Activated CD4-positive, alpha-beta T cell treated with anti-CD3 and anti-CD28 coated beads, Interleukin-2, amount 10 ng/mL, durations not matched to agents 7 days and 5 days (primary cell): ENCODE measurements around the gene TTBK1. TPM values are rescaled to one million over a fixed set of nuclear protein-coding genes. Genes with fewer than 3 reads are reported as not detected.

ENCODE experiments used
- CTCF ChIA-PET: fragments of 350-600 bp; sonication (Branson Sonifier 250); formaldehyde crosslinking; loops from one replicate; lab custom pipeline; 2021; ENCODE audit warnings: antibody characterized with exemption; lab: Charles Lee
- POLR2A ChIA-PET: fragments of 350-600 bp; sonication (Branson Sonifier 250); formaldehyde crosslinking; loops from one replicate; lab custom pipeline; 2021; ENCODE audit warnings: antibody characterized with exemption; lab: Charles Lee
- DNase-seq: peaks from one replicate; pipeline ENCODE4 v3.0.0-alpha.2; 2020
- H3K27ac Mint-ChIP-seq: one replicate; pipeline ENCODE4 v1.8.0; 2021; ENCODE audit warnings: mild to moderate bottlenecking, moderate library complexity, mixed read lengths
- H3K27me3 Mint-ChIP-seq: one replicate; pipeline ENCODE4 v1.8.0; 2021; ENCODE audit warnings: mixed read lengths
- H3K36me3 Mint-ChIP-seq: one replicate; pipeline ENCODE4 v1.8.0; 2021; ENCODE audit warnings: low read depth, mixed read lengths
- H3K4me1 Mint-ChIP-seq: one replicate; pipeline ENCODE4 v1.8.0; 2021; ENCODE audit warnings: mixed read lengths
- H3K4me3 Mint-ChIP-seq: one replicate; pipeline ENCODE4 v1.8.0; 2021; ENCODE audit warnings: mild to moderate bottlenecking, moderate library complexity, mixed read lengths
- H3K9me3 Mint-ChIP-seq: one replicate; pipeline ENCODE4 v1.8.0; 2021; ENCODE audit warnings: mixed read lengths
- total RNA-seq, 2 experiments: library from RNA; stranded (reverse); gene quantifications; one replicate each; pipeline ENCODE4 v1.2.3, GENCODE V29; 2021

TTBK1 gene
- total RNA-seq, 2 experiments from 2014 or later = 0.07 to 0.12 TPM

GRCh38 chr6:43290339-43290904, 47.1 kb downstream of the TTBK1 start:
- Mint-ChIP-seq H3K9me3 (no peaks in the 10 kb centered on the region), H3K4me3 (no peak overlapping the region), H3K4me1 (peaks cover 1% of the 10 kb centered on the region), H3K27me3 (peaks cover 20% of the 10 kb centered on the region), H3K27ac (no peak overlapping the region), H3K36me3 (no peaks in the 10 kb centered on the region)
- POLR2A ChIA-PET = no interaction called here
- CTCF ChIA-PET = interaction anchor here (0.6 kb wide), 1 partner anchor 9 kb away, joined by 3 read pairs; no protein-coding TSS in a partner anchor
- DNase-seq = no peak

- Mint-ChIP-seq H3K27ac (no peak overlapping the region), H3K9me3 (no peaks in the 10 kb centered on the region), H3K4me1 (no peaks in the 10 kb centered on the region), H3K36me3 (no peaks in the 10 kb centered on the region), H3K27me3 (peaks cover 15% of the 10 kb centered on the region), H3K4me3 (no peak overlapping the region)
- no peak for DNase-seq
- ChIA-PET POLR2A (no interaction called here), CTCF (interaction anchor here (0.6 to 1.7 kb wide), 2 partner anchors 9 to 425 kb away, joined by 3 to 4 read pairs; no protein-coding TSS in a partner anchor)
These were observed 47.6 kb downstream of the TTBK1 start for GRCh38 chr6:43290905-43291355.

- POLR2A ChIA-PET = no interaction called here
- CTCF ChIA-PET = interaction anchor here (0.6 to 1.7 kb wide), 2 partner anchors 9 to 725 kb away, joined by 4 read pairs; no protein-coding TSS in a partner anchor
- no peaks in the 10 kb centered on the region for H3K9me3 Mint-ChIP-seq
These were observed 48.4 kb downstream of the TTBK1 start for GRCh38 chr6:43291708-43292107.

GRCh38 chr6:43292341-43292740, 49.1 kb downstream of the TTBK1 start:
- Mint-ChIP-seq H3K27ac (no peak overlapping the region), H3K4me1 (no peaks in the 10 kb centered on the region), H3K36me3 (no peaks in the 10 kb centered on the region), H3K9me3 (no peaks in the 10 kb centered on the region), H3K4me3 (no peak overlapping the region), H3K27me3 (peaks cover 8% of the 10 kb centered on the region)
- CTCF ChIA-PET = interaction anchor here (0.6 to 1.7 kb wide), 3 partner anchors 10 to 726 kb away, joined by 3 to 4 read pairs (median 4); no protein-coding TSS in a partner anchor
- DNase-seq = no peak
- POLR2A ChIA-PET = interaction anchor here (0.6 kb wide), 1 partner anchor 215 kb away, joined by 3 read pairs; no protein-coding TSS in a partner anchor

More at GRCh38 chr6:43291708-43292107, 48.4 kb downstream of the TTBK1 start:
- Mint-ChIP-seq H3K27me3 (peaks cover 9% of the 10 kb centered on the region), H3K27ac (no peak overlapping the region), H3K4me1 (no peaks in the 10 kb centered on the region), H3K36me3 (no peaks in the 10 kb centered on the region), H3K4me3 (no peak overlapping the region)
- DNase-seq = no peak

GRCh38 chr6:43292763-43293318, 49.6 kb downstream of the TTBK1 start:
- H3K4me1 Mint-ChIP-seq = no peaks in the 10 kb centered on the region
- no peak for DNase-seq
- H3K4me3 Mint-ChIP-seq = no peak overlapping the region
- no peak overlapping the region for H3K27ac Mint-ChIP-seq
- POLR2A ChIA-PET = interaction anchor here (0.6 kb wide), 1 partner anchor 215 kb away, joined by 3 read pairs; no protein-coding TSS in a partner anchor
- peaks cover 8% of the 10 kb centered on the region for H3K27me3 Mint-ChIP-seq
- no peaks in the 10 kb centered on the region for H3K36me3 Mint-ChIP-seq
- H3K9me3 Mint-ChIP-seq = no peaks in the 10 kb centered on the region
- CTCF ChIA-PET = interaction anchor here (0.7 to 1.7 kb wide), 2 partner anchors 11 to 205 kb away, joined by 3 to 4 read pairs; no protein-coding TSS in a partner anchor

GRCh38 chr6:43293698-43294097, 50.4 kb downstream of the TTBK1 start:
- no peaks in the 10 kb centered on the region for H3K36me3 Mint-ChIP-seq
- H3K4me1 Mint-ChIP-seq = no peaks in the 10 kb centered on the region
- DNase-seq = no peak
- no peak overlapping the region for H3K27ac Mint-ChIP-seq
- no peaks in the 10 kb centered on the region for H3K9me3 Mint-ChIP-seq
- H3K27me3 Mint-ChIP-seq = peaks cover 7% of the 10 kb centered on the region
- ChIA-PET POLR2A (no interaction called here), CTCF (no interaction called here)
- no peak overlapping the region for H3K4me3 Mint-ChIP-seq

- H3K27me3 Mint-ChIP-seq = peaks cover 10% of the 10 kb centered on the region
- ChIA-PET POLR2A (no interaction called here), CTCF (no interaction called here)
- no peak for DNase-seq
- H3K4me3 Mint-ChIP-seq = no peak overlapping the region
- no peaks in the 10 kb centered on the region for H3K4me1 Mint-ChIP-seq
- no peaks in the 10 kb centered on the region for H3K9me3 Mint-ChIP-seq
- no peak overlapping the region for H3K27ac Mint-ChIP-seq
- no peaks in the 10 kb centered on the region for H3K36me3 Mint-ChIP-seq
These were observed 51.3 kb downstream of the TTBK1 start for GRCh38 chr6:43294536-43294935.

GRCh38 chr6:43295456-43295855, 52.2 kb downstream of the TTBK1 start:
- POLR2A ChIA-PET = no interaction called here
- Mint-ChIP-seq H3K4me3 (no peak overlapping the region), H3K4me1 (no peaks in the 10 kb centered on the region), H3K27me3 (peaks cover 9% of the 10 kb centered on the region), H3K36me3 (no peaks in the 10 kb centered on the region), H3K9me3 (no peaks in the 10 kb centered on the region), H3K27ac (no peak overlapping the region)
- CTCF ChIA-PET = interaction anchor here (0.6 to 2.3 kb wide), 5 partner anchors 12 to 377 kb away, joined by 3 to 16 read pairs (median 3); partner anchors contain the start of gene CRIP3
- DNase-seq = no peak

- Mint-ChIP-seq H3K4me1 (no peaks in the 10 kb centered on the region), H3K27ac (no peak overlapping the region), H3K9me3 (no peaks in the 10 kb centered on the region), H3K27me3 (peaks cover 8% of the 10 kb centered on the region), H3K36me3 (no peaks in the 10 kb centered on the region), H3K4me3 (no peak overlapping the region)
- DNase-seq = no peak
- CTCF ChIA-PET = interaction anchor here (0.6 to 2.3 kb wide), 8 partner anchors 11 to 509 kb away, joined by 3 to 16 read pairs (median 4); partner anchors contain the start of genes CRIP3 and DNPH1
- POLR2A ChIA-PET = no interaction called here
These were observed 53.7 kb downstream of the TTBK1 start for GRCh38 chr6:43296780-43297497.

- Mint-ChIP-seq H3K27ac (no peak within 1 kb of the TSS), H3K4me1 (no peaks in the 10 kb centered on the region), H3K36me3 (no peaks in the 10 kb centered on the region), H3K9me3 (no peaks in the 10 kb centered on the region), H3K27me3 (peaks cover 8% of the 10 kb centered on the region), H3K4me3 (no peak within 1 kb of the TSS)
- DNase-seq = no peak
- CTCF ChIA-PET = interaction anchor here (1.1 to 2.3 kb wide), 5 partner anchors 10 to 69 kb away, joined by 3 to 16 read pairs (median 5); partner anchors contain the start of genes CRIP3 and DNPH1
- POLR2A ChIA-PET = no interaction called here
These were observed 54.6 kb downstream of the TTBK1 start, which contains the start of gene SLC22A7 for GRCh38 chr6:43297644-43298564. TSS of gene SLC22A7 (plus strand) at chr6:43298260. CDS start at chr6:43298359, 99 bp downstream.

- Mint-ChIP-seq H3K4me3 (no peak overlapping the region), H3K9me3 (no peaks in the 10 kb centered on the region), H3K27me3 (peaks cover 8% of the 10 kb centered on the region), H3K36me3 (no peaks in the 10 kb centered on the region), H3K27ac (no peak overlapping the region), H3K4me1 (no peaks in the 10 kb centered on the region)
- no peak for DNase-seq
- POLR2A ChIA-PET = interaction anchor here (0.7 kb wide), 1 partner anchor 23 kb away, joined by 3 read pairs; no protein-coding TSS in a partner anchor
- CTCF ChIA-PET = interaction anchor here (1.1 to 2.0 kb wide), 3 partner anchors 10 to 23 kb away, joined by 3 to 9 read pairs (median 4); partner anchors contain the start of gene CRIP3
These were observed 55.5 kb downstream of the TTBK1 start for GRCh38 chr6:43298565-43299337.
